Osteoblast (primary cell): ENCODE results near the gene SLC24A3. TPM values are rescaled to one million over a fixed set of nuclear protein-coding genes. Genes with fewer than 3 reads are reported as not detected.

ENCODE experiments used
- DNase-seq: peaks from one replicate; pipeline ENCODE4 v3.0.0; 2011; ENCODE audit warnings: low spot score, mixed read lengths; ENCODE audit not compliant: insufficient read length; ENCODE audit errors: missing footprints
- H2AFZ ChIP-seq: 2 replicates; pipeline ENCODE4 v1.6.0; 2011; ENCODE audit warnings: mild to moderate bottlenecking, low read length
- H3K27ac ChIP-seq: 2 replicates; pipeline ENCODE4 v1.5.1; 2011; ENCODE audit warnings: mild to moderate bottlenecking, low read depth, low read length, moderate library complexity
- H3K27me3 ChIP-seq: 2 replicates; pipeline ENCODE4 v1.6.0; 2012; ENCODE audit warnings: mild to moderate bottlenecking, control low read depth, inconsistent platforms, low read length, moderate library complexity; ENCODE audit not compliant: insufficient read depth
- H3K36me3 ChIP-seq: 2 replicates; pipeline ENCODE4 v1.5.1; 2011; ENCODE audit warnings: mild to moderate bottlenecking, low read length, control low read depth, moderate library complexity; ENCODE audit not compliant: insufficient read depth
- H3K4me1 ChIP-seq: 2 replicates; pipeline ENCODE4 v1.5.1; 2011; ENCODE audit warnings: mild to moderate bottlenecking, low read length, control low read depth, moderate library complexity; ENCODE audit not compliant: insufficient read depth
- H3K4me2 ChIP-seq: 2 replicates; pipeline ENCODE4 v1.6.0; 2011; ENCODE audit warnings: mild to moderate bottlenecking, low read length; ENCODE audit not compliant: insufficient read depth
- H3K4me3 ChIP-seq: fragments of 200-600 bp; sonication (generic); 3 replicates; pipeline ENCODE4 v1.5.1; 2012; ENCODE audit warnings: mild to moderate bottlenecking, low read length, inconsistent platforms; ENCODE audit not compliant: insufficient read depth
- H3K79me2 ChIP-seq: 2 replicates; pipeline ENCODE4 v1.6.0; 2012; ENCODE audit warnings: mild to moderate bottlenecking, low read length, control low read depth, inconsistent platforms; ENCODE audit not compliant: insufficient read depth
- H3K9me3 ChIP-seq: 2 replicates; pipeline ENCODE4 v1.5.1; 2011; ENCODE audit warnings: low read depth, low read length, control low read depth
- H4K20me1 ChIP-seq: 2 replicates; pipeline ENCODE4 v1.6.0; 2012; ENCODE audit warnings: mild to moderate bottlenecking, low read length, control low read depth; ENCODE audit not compliant: insufficient read depth
- total RNA-seq: library from RNA; depleted of rRNA; stranded (reverse); fragments of >200 nt; gene quantifications from 2 replicates; pipeline ENCODE4 v1.2.3, GENCODE V29; 2012
- TF ChIP-seq, protein P1 (sequence below): IDR thresholded peaks from 2 replicates; pipeline ENCODE4 v1.5.1; 2011; ENCODE audit warnings: mild to moderate bottlenecking, low read depth, low read length, moderate library complexity; ENCODE audit errors: extremely low read depth

Gene SLC24A3
- total RNA-seq, 1 donor, result 1.1 TPM

DNA sequence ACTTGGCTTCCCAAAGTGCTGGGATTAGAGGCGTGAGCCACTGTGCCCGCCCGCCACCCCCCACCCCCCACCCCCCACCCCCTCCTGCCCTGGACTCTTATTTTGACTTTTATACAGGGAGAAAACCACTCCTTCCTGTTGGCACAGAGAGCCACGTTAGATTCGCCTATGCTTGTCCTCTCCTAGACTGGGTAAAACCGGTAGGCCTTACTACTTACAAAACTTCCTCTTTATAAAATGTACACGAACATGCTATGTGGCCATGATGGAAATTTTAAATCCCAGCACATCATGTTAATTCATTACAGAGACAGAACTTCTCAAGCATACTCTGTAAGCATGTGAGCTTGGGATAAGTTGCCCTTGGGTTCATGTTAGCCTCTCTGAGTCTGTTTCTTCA is 124.2 kb downstream of the SLC24A3 start:
- no peak for DNase-seq
- no peaks in the 10 kb centered on the region for H3K9me3 ChIP-seq
- no peaks in the 10 kb centered on the region for H3K79me2 ChIP-seq
- no peak overlapping the region for H3K4me3 ChIP-seq
- H3K27me3 ChIP-seq, result no peaks in the 10 kb centered on the region
- H3K27ac ChIP-seq, result no peak overlapping the region
- no peaks in the 10 kb centered on the region for H4K20me1 ChIP-seq
- H3K4me1 ChIP-seq, result no peaks in the 10 kb centered on the region
- no peak overlapping the region for H2AFZ ChIP-seq
- H3K4me2 ChIP-seq, result no peak overlapping the region
- H3K36me3 ChIP-seq, result no peaks in the 10 kb centered on the region
- TF ChIP-seq, protein P1, sequence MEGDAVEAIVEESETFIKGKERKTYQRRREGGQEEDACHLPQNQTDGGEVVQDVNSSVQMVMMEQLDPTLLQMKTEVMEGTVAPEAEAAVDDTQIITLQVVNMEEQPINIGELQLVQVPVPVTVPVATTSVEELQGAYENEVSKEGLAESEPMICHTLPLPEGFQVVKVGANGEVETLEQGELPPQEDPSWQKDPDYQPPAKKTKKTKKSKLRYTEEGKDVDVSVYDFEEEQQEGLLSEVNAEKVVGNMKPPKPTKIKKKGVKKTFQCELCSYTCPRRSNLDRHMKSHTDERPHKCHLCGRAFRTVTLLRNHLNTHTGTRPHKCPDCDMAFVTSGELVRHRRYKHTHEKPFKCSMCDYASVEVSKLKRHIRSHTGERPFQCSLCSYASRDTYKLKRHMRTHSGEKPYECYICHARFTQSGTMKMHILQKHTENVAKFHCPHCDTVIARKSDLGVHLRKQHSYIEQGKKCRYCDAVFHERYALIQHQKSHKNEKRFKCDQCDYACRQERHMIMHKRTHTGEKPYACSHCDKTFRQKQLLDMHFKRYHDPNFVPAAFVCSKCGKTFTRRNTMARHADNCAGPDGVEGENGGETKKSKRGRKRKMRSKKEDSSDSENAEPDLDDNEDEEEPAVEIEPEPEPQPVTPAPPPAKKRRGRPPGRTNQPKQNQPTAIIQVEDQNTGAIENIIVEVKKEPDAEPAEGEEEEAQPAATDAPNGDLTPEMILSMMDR, result no peak

DNA sequence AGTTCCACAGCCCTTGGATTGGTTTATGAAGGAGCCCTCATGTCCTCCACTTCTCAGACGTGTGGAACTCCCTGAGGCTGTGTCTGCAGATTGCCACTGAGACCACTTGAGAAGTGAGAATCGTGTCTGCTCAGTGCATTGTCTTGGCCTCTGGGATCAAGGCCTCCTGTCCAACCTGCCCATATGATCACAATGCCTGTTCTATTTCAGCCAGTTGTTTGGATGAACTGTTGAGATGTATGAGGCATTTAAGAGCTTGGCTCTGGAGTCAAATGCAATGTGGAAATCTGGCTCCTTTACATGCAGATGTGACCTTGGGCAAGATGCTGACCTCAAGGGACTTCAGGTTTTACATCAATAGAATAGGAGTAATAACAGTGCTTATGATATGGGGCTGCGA is 125.9 kb downstream of the SLC24A3 start:
- Histone ChIP-seq H3K4me1 (no peaks in the 10 kb centered on the region), H4K20me1 (no peaks in the 10 kb centered on the region), H2AFZ (no peak overlapping the region), H3K79me2 (no peaks in the 10 kb centered on the region), H3K9me3 (no peaks in the 10 kb centered on the region), H3K27me3 (no peaks in the 10 kb centered on the region), H3K36me3 (no peaks in the 10 kb centered on the region), H3K4me2 (no peak overlapping the region), H3K27ac (no peak overlapping the region), H3K4me3 (no peak overlapping the region)
- no peak for DNase-seq
- TF ChIP-seq, protein P1, result no peak

DNA sequence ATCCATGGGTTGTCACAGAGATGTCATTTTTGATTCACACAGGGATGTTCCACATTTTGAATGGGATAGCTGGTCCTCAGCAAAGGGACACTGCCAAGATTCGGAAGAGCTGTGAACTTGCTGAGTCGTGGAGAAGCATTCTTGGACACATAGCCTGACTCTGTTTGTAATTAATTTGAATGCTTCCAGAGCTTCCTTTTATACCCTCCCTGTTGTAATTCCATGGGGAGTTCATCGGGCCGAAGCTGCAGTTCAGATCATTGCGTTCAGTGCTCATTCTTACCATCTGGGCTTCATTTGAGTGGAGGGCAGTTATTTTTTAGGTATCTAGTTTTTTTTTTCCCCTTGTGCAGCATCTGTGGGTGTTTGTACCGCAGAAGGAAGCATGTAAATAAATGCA is 126.5 kb downstream of the SLC24A3 start:
- Histone ChIP-seq H3K27ac (no peak overlapping the region), H4K20me1 (no peaks in the 10 kb centered on the region), H3K27me3 (no peaks in the 10 kb centered on the region), H3K9me3 (no peaks in the 10 kb centered on the region), H3K4me3 (no peak overlapping the region), H2AFZ (no peak overlapping the region), H3K4me1 (no peaks in the 10 kb centered on the region), H3K36me3 (no peaks in the 10 kb centered on the region), H3K4me2 (no peak overlapping the region), H3K79me2 (no peaks in the 10 kb centered on the region)
- TF ChIP-seq, protein P1, result no peak
- no peak for DNase-seq

DNA sequence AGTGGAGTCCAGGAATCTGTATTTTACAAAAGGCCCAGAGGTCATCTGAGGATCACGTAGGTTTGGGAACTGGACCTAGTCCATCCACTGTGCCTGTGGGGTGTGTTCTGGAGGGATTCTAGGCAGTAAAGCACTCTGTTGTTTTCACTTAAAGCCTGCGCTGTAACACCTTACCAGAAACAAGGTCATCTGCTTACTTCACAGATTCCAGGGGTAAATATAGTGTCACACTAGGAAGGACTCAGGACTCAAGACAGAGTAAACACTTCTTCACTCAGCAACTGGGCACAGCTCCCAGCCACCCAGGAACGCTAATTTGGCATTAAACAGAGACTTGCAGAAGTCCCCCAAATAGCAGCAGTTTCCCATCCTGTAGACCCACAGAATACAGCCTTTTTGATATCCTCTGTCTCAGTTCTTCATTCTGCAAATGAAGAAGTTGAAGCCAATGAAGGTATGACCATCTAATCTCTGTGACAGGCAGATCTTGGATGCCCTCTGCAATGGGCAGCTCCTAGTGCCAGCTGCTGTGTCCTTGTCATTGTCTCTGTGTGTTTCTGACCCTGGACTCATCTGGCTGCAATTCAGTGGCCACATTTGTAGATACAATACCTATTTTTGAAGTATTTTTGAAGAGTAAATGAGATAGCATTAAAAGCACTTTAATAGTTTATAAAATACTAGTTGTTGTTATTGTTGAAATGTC is 129.1 kb downstream of the SLC24A3 start:
- no peaks in the 10 kb centered on the region for H3K36me3 ChIP-seq
- TF ChIP-seq, protein P1, result no peak
- no peaks in the 10 kb centered on the region for H4K20me1 ChIP-seq
- H3K4me2 ChIP-seq, result no peak overlapping the region
- H3K79me2 ChIP-seq, result no peaks in the 10 kb centered on the region
- DNase-seq, result no peak
- H3K27me3 ChIP-seq, result no peaks in the 10 kb centered on the region
- H3K4me3 ChIP-seq, result no peak overlapping the region
- H3K27ac ChIP-seq, result no peak overlapping the region
- H2AFZ ChIP-seq, result no peak overlapping the region
- no peaks in the 10 kb centered on the region for H3K4me1 ChIP-seq
- no peaks in the 10 kb centered on the region for H3K9me3 ChIP-seq
